ENCODE data around the gene CHN1.

- TF ChIP-seq SP1 (IDR thresholded peaks at IDR 0.05) (no peak), PKNOX1 (IDR thresholded peaks at IDR 0.05) (no peak), L3MBTL2 (conservative IDR thresholded peaks at IDR 0.05) (no peak), ZNF384 (IDR thresholded peaks at IDR 0.05) (no peak), BHLHE40 (IDR thresholded peaks at IDR 0.05; ENCODE audit: borderline replicate concordance) (no peak), FOXM1 (IDR thresholded peaks at IDR 0.05; ENCODE audit: borderline replicate concordance) (no peak)
Measured at GRCh38 chr2:174765576-174765975, 239.6 kb downstream of the CHN1 start.
